HG03575 (cell line): ENCODE measurements around the gene SSBP2.

ENCODE experiments used
- ATAC-seq: cut with Tn5 transposase; IDR thresholded peaks from one replicate; pipeline ENCODE4 v1.9.1; 2021; ENCODE audit not compliant: unreplicated experiment, insufficient number of reproducible peaks, low FRiP score; ENCODE audit errors: extremely low read depth

The SSBP2 gene

GRCh38 chr5:81768935-81769452 is 18.1 kb upstream of the SSBP2 start:
- no peak for ATAC-seq

- ATAC-seq = no peak
Observed at GRCh38 chr5:81767938-81768337, 17.0 kb upstream of the SSBP2 start.

- no peak for ATAC-seq
Observed at GRCh38 chr5:81767097-81767496, 16.2 kb upstream of the SSBP2 start.

GRCh38 chr5:81766611-81767010 is 15.7 kb upstream of the SSBP2 start:
- ATAC-seq = no peak

GRCh38 chr5:81763294-81763928 is 12.5 kb upstream of the SSBP2 start:
- ATAC-seq = no peak

GRCh38 chr5:81762853-81763252 is 12.0 kb upstream of the SSBP2 start:
- no peak for ATAC-seq

GRCh38 chr5:81762401-81762800 is 11.5 kb upstream of the SSBP2 start:
- ATAC-seq = no peak

- ATAC-seq = no peak
Observed at GRCh38 chr5:81761970-81762369, 11.1 kb upstream of the SSBP2 start.

- ATAC-seq = no peak
Observed at GRCh38 chr5:81761270-81761669, 10.4 kb upstream of the SSBP2 start.

GRCh38 chr5:81760521-81760920 is 9.6 kb upstream of the SSBP2 start:
- no peak for ATAC-seq

- no peak for ATAC-seq
Observed at GRCh38 chr5:81759632-81760005, 8.7 kb upstream of the SSBP2 start.

- ATAC-seq = no peak
Observed at GRCh38 chr5:81757404-81757803, 6.5 kb upstream of the SSBP2 start.

- no peak for ATAC-seq
Observed at GRCh38 chr5:81756016-81756415, 5.1 kb upstream of the SSBP2 start.

GRCh38 chr5:81755320-81755719 is 4.4 kb upstream of the SSBP2 start:
- ATAC-seq = no peak

- ATAC-seq = no peak
Observed at GRCh38 chr5:81754621-81755020, 3.7 kb upstream of the SSBP2 start.

GRCh38 chr5:81753429-81753828 is 2.5 kb upstream of the SSBP2 start:
- no peak for ATAC-seq

GRCh38 chr5:81752644-81752963 is 1.7 kb upstream of the SSBP2 start:
- ATAC-seq = no peak

- ATAC-seq = no peak
Observed at GRCh38 chr5:81751836-81752643, 1.1 kb upstream of the SSBP2 start.

GRCh38 chr5:81750308-81751008 is 439 bp downstream of the SSBP2 start:
- no peak for ATAC-seq
